K562 (cell line): Measurements from ENCODE around the gene USP22. TPM values are rescaled to one million over a fixed set of nuclear protein-coding genes. Genes with fewer than 3 reads are reported as not detected.

Source experiments
- CREB1 ChIP-seq, 2 experiments: sonication (generic) in 1 of 2; formaldehyde crosslinking in 1 of 2; IDR thresholded peaks; 2 replicates each; pipeline versions ENCODE4 v1.6.1 to v1.8.0; 2012 to 2022; ENCODE audit warnings: inconsistent platforms in 1 of 2, mild to moderate bottlenecking in 1 of 2, missing genetic modification reagents in 1 of 2, moderate library complexity in 1 of 2
- DACH1 ChIP-seq: fragments of 450-650 bp; IDR thresholded peaks from 2 replicates; pipeline ENCODE4 v1.6.1; 2018; ENCODE audit not compliant: partially characterized antibody
- NR2C2 ChIP-seq, 2 experiments: fragments of 200-800 bp in 1 of 2; sonication (Bioruptor generic) in 1 of 2; sonication (generic) in 1 of 2; formaldehyde crosslinking in 1 of 2; IDR thresholded peaks; 2 replicates each; pipeline versions ENCODE4 v1.6.1 to v1.8.0; 2016 to 2022; ENCODE audit warnings: mild to moderate bottlenecking in 1 of 2, missing compliant biosample characterization in 1 of 2, missing genetic modification characterization in 1 of 2, missing genetic modification reagents in 1 of 2
- NRF1 ChIP-seq, 2 experiments: fragments of 450-650 bp; IDR thresholded peaks in 1 of 2; conservative IDR thresholded peaks in 1 of 2; 2 replicates each; pipeline ENCODE4 v1.6.1; 2014; ENCODE audit warnings: mild to moderate bottlenecking in 2 of 2
- PURB ChIP-seq: sonication (generic); formaldehyde crosslinking; IDR thresholded peaks from 2 replicates; pipeline ENCODE4 v1.9.0; 2021; ENCODE audit warnings: low read depth, mild to moderate bottlenecking, missing genetic modification reagents
- SUPT5H ChIP-seq: fragments of 450-650 bp; IDR thresholded peaks from 2 replicates; pipeline ENCODE4 v1.6.1; 2016
- TAF1 ChIP-seq: IDR thresholded peaks from 2 replicates; pipeline ENCODE4 v1.6.1; 2011; ENCODE audit warnings: mild to moderate bottlenecking, low read length, moderate library complexity; ENCODE audit not compliant: insufficient read depth, control insufficient read depth, severe bottlenecking; ENCODE audit errors: extremely low read depth
- ZNF121 ChIP-seq: sonication (generic); formaldehyde crosslinking; conservative IDR thresholded peaks from 2 replicates; pipeline ENCODE4 v1.8.0; 2022; ENCODE audit warnings: missing genetic modification reagents
- ZNF583 ChIP-seq: fragments of 250-450 bp; sonication (Bioruptor Pico); IDR thresholded peaks from 2 replicates; pipeline ENCODE4 v1.4.0; 2020
- ZNF609 ChIP-seq: sonication (generic); formaldehyde crosslinking; IDR thresholded peaks from 2 replicates; pipeline ENCODE4 v1.8.1; 2023; ENCODE audit warnings: missing genetic modification reagents, mild to moderate bottlenecking, borderline replicate concordance
- polyA plus RNA-seq, 8 experiments: library from polyadenylated mRNA; depleted of rRNA in 4 of 8; stranded (reverse) in 5 of 8; unstranded in 3 of 8; fragments of >200 nt; fragmentation: Nextera tagmentation in 2 of 8; fragmentation: Illumina TruSeq in 1 of 8; extraction: Ambion mirVana in 2 of 8; extraction: Trizol in 1 of 8; gene quantifications; 2 replicates each; pipeline versions ENCODE4 v1.2.1 to v1.2.3, GENCODE V29; 2011 to 2014; ENCODE audit warnings: inconsistent platforms in 1 of 8, missing spikeins in 1 of 8
- total RNA-seq, 7 experiments: library from RNA; depleted of rRNA in 6 of 7; stranded (reverse); fragments of >200 nt in 6 of 7; fragmentation: Illumina TruSeq in 2 of 7; extraction: Trizol in 2 of 7; gene quantifications; 2 replicates each; pipeline versions ENCODE4 v1.2.1 to v1.2.3, GENCODE V29; 2011 to 2021; ENCODE audit warnings: low replicate concordance in 1 of 7
- TF ChIP-seq, protein P1 (sequence below), 2 experiments: fragments of 450-650 bp; formaldehyde crosslinking in 1 of 2; IDR thresholded peaks; 2 replicates each; pipeline versions ENCODE4 v1.4.0 to v1.6.1; 2014 to 2020; ENCODE audit warnings: mild to moderate bottlenecking in 2 of 2, borderline replicate concordance in 1 of 2, low read depth in 1 of 2

The USP22 gene
- total and polyA plus RNA-seq, 9 of the 15 experiments (the other 6 are each of a cell fraction or from before 2014, with no cell fraction given) = 6.5 to 113 (median 58.9) TPM

- TF ChIP-seq CREB1 (IDR thresholded peaks at IDR 0.05) (no peak), CREB1 (CRISPR knock-in tag; IDR thresholded peaks at IDR 0.05) (no peak), TAF1 (peak; percentile 36), NR2C2 (CRISPR knock-in tag; IDR thresholded peaks at IDR 0.05) (no peak), NR2C2 (tag; IDR thresholded peaks at IDR 0.05) (peak; percentile 96), NRF1 (conservative IDR thresholded peaks at IDR 0.05 in 1 of 2, IDR thresholded peaks at IDR 0.05 in 1 of 2) (no peak), DACH1 (no peak), SUPT5H (peak; percentile 54; the same call in 1 of the 2 replicates), ZNF609 (no peak), PURB (no peak), ZNF583 (CRISPR knock-in tag) (no peak), ZNF121 (CRISPR knock-in tag) (no peak)
- TF ChIP-seq, protein P1, sequence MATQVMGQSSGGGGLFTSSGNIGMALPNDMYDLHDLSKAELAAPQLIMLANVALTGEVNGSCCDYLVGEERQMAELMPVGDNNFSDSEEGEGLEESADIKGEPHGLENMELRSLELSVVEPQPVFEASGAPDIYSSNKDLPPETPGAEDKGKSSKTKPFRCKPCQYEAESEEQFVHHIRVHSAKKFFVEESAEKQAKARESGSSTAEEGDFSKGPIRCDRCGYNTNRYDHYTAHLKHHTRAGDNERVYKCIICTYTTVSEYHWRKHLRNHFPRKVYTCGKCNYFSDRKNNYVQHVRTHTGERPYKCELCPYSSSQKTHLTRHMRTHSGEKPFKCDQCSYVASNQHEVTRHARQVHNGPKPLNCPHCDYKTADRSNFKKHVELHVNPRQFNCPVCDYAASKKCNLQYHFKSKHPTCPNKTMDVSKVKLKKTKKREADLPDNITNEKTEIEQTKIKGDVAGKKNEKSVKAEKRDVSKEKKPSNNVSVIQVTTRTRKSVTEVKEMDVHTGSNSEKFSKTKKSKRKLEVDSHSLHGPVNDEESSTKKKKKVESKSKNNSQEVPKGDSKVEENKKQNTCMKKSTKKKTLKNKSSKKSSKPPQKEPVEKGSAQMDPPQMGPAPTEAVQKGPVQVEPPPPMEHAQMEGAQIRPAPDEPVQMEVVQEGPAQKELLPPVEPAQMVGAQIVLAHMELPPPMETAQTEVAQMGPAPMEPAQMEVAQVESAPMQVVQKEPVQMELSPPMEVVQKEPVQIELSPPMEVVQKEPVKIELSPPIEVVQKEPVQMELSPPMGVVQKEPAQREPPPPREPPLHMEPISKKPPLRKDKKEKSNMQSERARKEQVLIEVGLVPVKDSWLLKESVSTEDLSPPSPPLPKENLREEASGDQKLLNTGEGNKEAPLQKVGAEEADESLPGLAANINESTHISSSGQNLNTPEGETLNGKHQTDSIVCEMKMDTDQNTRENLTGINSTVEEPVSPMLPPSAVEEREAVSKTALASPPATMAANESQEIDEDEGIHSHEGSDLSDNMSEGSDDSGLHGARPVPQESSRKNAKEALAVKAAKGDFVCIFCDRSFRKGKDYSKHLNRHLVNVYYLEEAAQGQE (IDR thresholded peaks at IDR 0.05; ENCODE audit: borderline replicate concordance) = no peak
- TF ChIP-seq, protein P1 (CRISPR knock-in tag; IDR thresholded peaks at IDR 0.05; ENCODE audit: low read depth) = no peak
These were observed 912 bp downstream of the USP22 start (continued) for GRCh38 chr17:21041741-21042457.
